Right atrium auricular region (tissue), 2 donors: ENCODE results near the gene AAR2. TPM values are rescaled to one million over a fixed set of nuclear protein-coding genes. Genes with fewer than 3 reads are reported as not detected.

Source experiments
- DNase-seq: peaks from one replicate; pipeline ENCODE4 v3.0.0-alpha.2; 2019; ENCODE audit warnings: low spot score
- H3K27ac ChIP-seq, 2 donors: fragments of 200-600 bp; sonication (generic); 1 replicate in 1 of 2; 2 replicates in 1 of 2; pipeline ENCODE4 v1.5.1; 2016 to 2019
- H3K27me3 ChIP-seq, 2 donors: fragments of 200-600 bp; sonication (generic); one replicate each; pipeline versions ENCODE4 v1.5.1 to v1.6.0; 2017 to 2019
- H3K36me3 ChIP-seq: fragments of 200-600 bp; sonication (generic); one replicate; pipeline ENCODE4 v1.5.1; 2016
- H3K4me1 ChIP-seq, 2 donors: fragments of 200-600 bp; sonication (generic); one replicate each; pipeline versions ENCODE4 v1.5.1 to v1.6.0; 2017 to 2019
- H3K4me3 ChIP-seq, 2 donors: fragments of 200-600 bp; sonication (generic); 1 replicate in 1 of 2; 2 replicates in 1 of 2; pipeline ENCODE4 v1.5.1; 2017 to 2019; ENCODE audit warnings: mild to moderate bottlenecking in 1 of 2, moderate library complexity in 1 of 2
- H3K9me3 ChIP-seq, 2 donors: fragments of 200-600 bp; sonication (generic); one replicate each; pipeline ENCODE4 v1.5.1; 2019
- CTCF ChIP-seq, 2 donors: fragments of 200-600 bp; sonication (generic); IDR thresholded peaks; one replicate each; pipeline ENCODE4 v1.5.1; 2019; ENCODE audit warnings: antibody characterized with exemption in 2 of 2
- total RNA-seq, 2 donors: library from RNA; depleted of rRNA; stranded (reverse); fragments of >200 nt; gene quantifications; one replicate each; pipeline ENCODE4 v1.1.0, GENCODE V29; 2016

AAR2 gene
- total RNA-seq, 2 donors from 2014 or later = 18.9 to 22.8 TPM

DNA sequence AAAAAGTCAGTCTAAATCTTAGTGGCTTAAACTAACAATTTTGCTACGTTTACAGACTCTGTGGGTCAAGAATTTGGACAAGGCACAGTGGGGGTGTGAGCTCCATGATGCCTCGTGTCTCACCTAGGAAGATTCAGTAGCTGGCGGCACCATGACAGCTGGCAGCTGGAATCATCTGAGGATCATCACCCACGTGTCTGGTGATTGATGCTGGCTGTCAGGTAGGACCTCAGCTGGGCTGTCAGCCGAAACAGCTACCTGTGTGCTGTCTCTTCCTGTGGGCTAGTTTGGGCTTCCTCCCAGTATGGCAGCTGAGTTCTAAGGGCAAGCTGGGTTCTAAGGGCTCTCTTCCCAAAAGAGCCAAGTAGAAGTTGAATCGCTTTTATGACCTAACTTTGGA is 43.5 kb downstream of the AAR2 start:
- H3K4me1 ChIP-seq = no peaks in the 10 kb centered on the region
- H3K9me3 ChIP-seq = no peaks in the 10 kb centered on the region
- no peaks in the 10 kb centered on the region for H3K36me3 ChIP-seq
- H3K27me3 ChIP-seq = no peaks in the 10 kb centered on the region
- no peak for TF ChIP-seq CTCF (IDR thresholded peaks at IDR 0.05)
- H3K27ac ChIP-seq = no peak overlapping the region
- H3K4me3 ChIP-seq = no peak overlapping the region
- no peak for DNase-seq

DNA sequence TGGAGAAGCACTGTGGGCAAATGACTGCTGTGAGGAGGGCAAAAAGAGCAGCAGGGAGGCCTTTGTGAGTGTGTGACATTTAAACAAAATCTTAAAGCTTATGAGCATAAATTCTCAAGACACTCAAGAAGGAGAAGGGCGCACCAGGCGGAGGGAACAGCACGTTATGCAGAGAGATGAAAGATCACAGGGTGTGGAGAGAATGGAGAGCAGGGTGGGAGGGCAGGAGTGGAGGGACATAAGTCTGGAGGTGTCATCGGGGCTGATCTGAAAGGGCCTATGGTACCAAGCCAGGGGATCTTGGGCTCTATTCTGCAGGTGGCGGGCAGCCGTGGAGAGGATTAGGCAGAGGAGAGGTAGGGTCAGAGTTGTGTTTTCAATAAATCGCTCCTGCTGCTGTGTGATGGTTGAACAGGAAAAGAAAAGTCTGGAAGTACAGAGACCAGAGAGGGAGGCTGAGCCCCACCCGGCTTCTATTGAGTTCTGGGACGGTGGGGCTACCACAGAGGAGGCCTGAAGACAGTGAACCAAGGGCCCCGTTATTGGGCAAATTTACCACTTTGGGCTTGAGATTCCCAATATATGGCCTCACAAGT is 45.6 kb downstream of the AAR2 start:
- Histone ChIP-seq H3K27ac (no peak overlapping the region), H3K27me3 (no peaks in the 10 kb centered on the region), H3K9me3 (no peaks in the 10 kb centered on the region), H3K4me1 (no peaks in the 10 kb centered on the region), H3K4me3 (no peak overlapping the region), H3K36me3 (no peaks in the 10 kb centered on the region)
- DNase-seq = no peak
- no peak for TF ChIP-seq CTCF (IDR thresholded peaks at IDR 0.05)

DNA sequence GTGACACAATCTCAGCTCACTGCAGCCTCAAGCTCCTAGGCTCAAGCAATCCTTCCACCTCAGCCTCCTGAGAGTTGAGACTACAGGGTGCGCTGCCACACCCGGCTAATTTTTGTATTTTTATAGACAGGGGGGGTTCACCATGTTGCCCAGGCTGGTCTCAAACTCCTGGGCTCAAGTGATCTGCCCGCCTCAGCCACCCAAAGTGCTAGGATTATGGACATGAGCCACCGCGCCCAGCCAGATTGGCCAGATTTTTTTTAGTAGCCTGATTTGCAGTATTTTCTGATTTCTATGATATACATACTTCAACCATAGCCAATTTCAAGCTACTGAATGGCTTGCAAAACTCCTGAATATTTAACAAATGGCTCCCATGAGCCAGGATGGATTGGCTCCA is 48.5 kb downstream of the AAR2 start:
- no peak for DNase-seq
- TF ChIP-seq CTCF (IDR thresholded peaks at IDR 0.05) = no peak
- no peak overlapping the region for H3K27ac ChIP-seq

DNA sequence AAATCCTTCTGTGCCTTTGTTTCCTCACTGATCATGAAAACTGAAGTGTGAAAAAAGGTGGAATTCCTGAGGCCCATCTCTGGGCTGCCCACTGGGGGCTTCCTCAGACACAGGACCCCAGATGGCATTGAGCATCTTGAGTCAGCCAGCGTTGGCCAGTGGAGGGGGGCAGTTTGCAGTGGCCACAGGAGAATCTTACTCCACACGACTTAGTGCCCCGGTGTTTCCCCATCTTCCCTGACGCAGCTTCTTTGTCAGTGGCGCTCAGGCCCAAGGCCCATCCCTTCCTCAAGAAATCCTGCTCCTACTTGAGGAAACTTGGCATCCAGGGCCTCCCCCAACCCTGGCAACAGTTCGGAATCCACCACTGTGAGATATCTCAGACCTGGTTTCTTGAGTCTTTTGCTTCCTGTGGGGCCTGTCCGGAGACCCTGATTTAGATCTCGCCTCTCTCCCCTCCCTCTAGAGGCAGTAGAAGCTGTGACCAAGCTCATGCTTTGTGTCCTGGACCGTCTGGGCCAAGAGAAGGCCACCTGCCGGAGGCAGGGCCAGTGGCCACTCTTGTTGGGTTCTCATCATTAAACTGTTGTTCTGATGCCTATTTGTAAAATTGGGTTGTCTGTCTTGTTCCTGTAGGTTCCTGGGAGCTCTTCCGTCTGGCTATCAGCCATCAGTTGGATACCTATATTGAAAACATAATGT is 49.6 kb downstream of the AAR2 start:
- Histone ChIP-seq H3K9me3 (peaks cover 0 to 4% of the 10 kb centered on the region in 2 donors), H3K27ac (no peak overlapping the region), H3K27me3 (no peaks in the 10 kb centered on the region), H3K4me3 (no peak overlapping the region), H3K4me1 (no peaks in the 10 kb centered on the region), H3K36me3 (no peaks in the 10 kb centered on the region)
- DNase-seq = no peak
- TF ChIP-seq CTCF (IDR thresholded peaks at IDR 0.05) = no peak

More for the DNA sequence above, 48.5 kb downstream of the AAR2 start:
- H3K9me3 ChIP-seq = peaks cover 0 to 4% of the 10 kb centered on the region in 2 donors
- H3K4me1 ChIP-seq = no peaks in the 10 kb centered on the region
- H3K4me3 ChIP-seq = no peak overlapping the region
- H3K27me3 ChIP-seq = no peaks in the 10 kb centered on the region
- no peaks in the 10 kb centered on the region for H3K36me3 ChIP-seq

DNA sequence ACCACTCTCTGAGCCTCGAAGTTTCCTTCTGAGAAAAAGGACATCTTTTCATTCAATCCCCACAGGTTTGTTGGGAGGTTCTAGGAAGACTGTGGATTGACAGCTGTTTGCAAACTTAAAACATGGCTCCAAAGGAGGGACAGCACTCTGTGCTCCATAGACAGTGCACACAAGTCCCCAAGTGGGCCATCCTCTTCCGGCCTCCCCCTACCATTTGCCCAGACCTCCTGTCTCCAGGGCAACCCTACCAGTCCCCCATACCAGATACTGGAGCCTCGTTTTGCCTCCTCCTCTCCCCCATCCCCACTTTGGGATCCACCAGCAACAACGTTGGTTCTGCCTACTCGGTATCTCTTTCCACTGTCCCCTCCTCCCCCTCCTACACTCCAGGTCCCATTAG is 61.4 kb downstream of the AAR2 start:
- Histone ChIP-seq H3K27me3 (no peaks in the 10 kb centered on the region), H3K36me3 (no peaks in the 10 kb centered on the region), H3K9me3 (no peaks in the 10 kb centered on the region), H3K4me1 (no peaks in the 10 kb centered on the region), H3K27ac (no peak overlapping the region), H3K4me3 (no peak overlapping the region)
- no peak for TF ChIP-seq CTCF (IDR thresholded peaks at IDR 0.05)
- DNase-seq = no peak
